HG02981 (cell line): ENCODE data around the gene MAPK11.
"Not testable (repeated sequence)": the region's sequence is repeated elsewhere in the genome, so short reads cannot be mapped to it uniquely, and the experiment has no call there.

Experiments
- ATAC-seq: cut with Tn5 transposase; IDR thresholded peaks from one replicate; pipeline ENCODE4 v1.9.1; 2021; ENCODE audit warnings: mild to moderate bottlenecking, moderate library complexity; ENCODE audit not compliant: unreplicated experiment

MAPK11 gene

GRCh38 chr22:50278956-50279619, 8.9 kb upstream of the MAPK11 start:
- ATAC-seq = no peak

- ATAC-seq = no peak
Observed at GRCh38 chr22:50278461-50278860, 8.3 kb upstream of the MAPK11 start.

GRCh38 chr22:50277761-50278160, 7.6 kb upstream of the MAPK11 start:
- no peak for ATAC-seq

- no peak for ATAC-seq
Observed at GRCh38 chr22:50276143-50276542, 6.0 kb upstream of the MAPK11 start.

- no peak for ATAC-seq
Observed at GRCh38 chr22:50275181-50276055, 5.2 kb upstream of the MAPK11 start.

GRCh38 chr22:50274771-50275170, 4.6 kb upstream of the MAPK11 start:
- no peak for ATAC-seq

GRCh38 chr22:50274311-50274710, 4.1 kb upstream of the MAPK11 start:
- no peak for ATAC-seq

GRCh38 chr22:50273781-50274180, 3.6 kb upstream of the MAPK11 start:
- not testable (repeated sequence) for ATAC-seq

- not testable (repeated sequence) for ATAC-seq
Observed at GRCh38 chr22:50273352-50273751, 3.2 kb upstream of the MAPK11 start.

GRCh38 chr22:50272044-50272802, 2.0 kb upstream of the MAPK11 start:
- ATAC-seq = no peak

GRCh38 chr22:50271519-50271970, 1.4 kb upstream of the MAPK11 start:
- no peak for ATAC-seq

- no peak for ATAC-seq
Observed at GRCh38 chr22:50270666-50271394, 650 bp upstream of the MAPK11 start.

GRCh38 chr22:50269573-50269969, 609 bp downstream of the MAPK11 start:
- no peak for ATAC-seq

- no peak for ATAC-seq
Observed at GRCh38 chr22:50268655-50269113, 1.5 kb downstream of the MAPK11 start.

GRCh38 chr22:50267591-50268390, 2.4 kb downstream of the MAPK11 start:
- no peak for ATAC-seq

- no peak for ATAC-seq
Observed at GRCh38 chr22:50266994-50267393, 3.2 kb downstream of the MAPK11 start.

GRCh38 chr22:50264946-50265669, 5.1 kb downstream of the MAPK11 start:
- ATAC-seq = no peak

- no peak for ATAC-seq
Observed at GRCh38 chr22:50264104-50264745, 6.0 kb downstream of the MAPK11 start.
